Jurkat, Clone E6-1 (cell line): ENCODE results near the gene MRGPRD.

Experiments used
- DNase-seq: peaks from one replicate; pipeline ENCODE4 v3.0.0-alpha.2; 2011; ENCODE audit warnings: low read depth, low spot score
- H3K4me3 ChIP-seq: 2 replicates; pipeline ENCODE4 v1.5.1; 2011; ENCODE audit warnings: mild to moderate bottlenecking, low read length, control low read depth, moderate library complexity

The MRGPRD gene

DNA sequence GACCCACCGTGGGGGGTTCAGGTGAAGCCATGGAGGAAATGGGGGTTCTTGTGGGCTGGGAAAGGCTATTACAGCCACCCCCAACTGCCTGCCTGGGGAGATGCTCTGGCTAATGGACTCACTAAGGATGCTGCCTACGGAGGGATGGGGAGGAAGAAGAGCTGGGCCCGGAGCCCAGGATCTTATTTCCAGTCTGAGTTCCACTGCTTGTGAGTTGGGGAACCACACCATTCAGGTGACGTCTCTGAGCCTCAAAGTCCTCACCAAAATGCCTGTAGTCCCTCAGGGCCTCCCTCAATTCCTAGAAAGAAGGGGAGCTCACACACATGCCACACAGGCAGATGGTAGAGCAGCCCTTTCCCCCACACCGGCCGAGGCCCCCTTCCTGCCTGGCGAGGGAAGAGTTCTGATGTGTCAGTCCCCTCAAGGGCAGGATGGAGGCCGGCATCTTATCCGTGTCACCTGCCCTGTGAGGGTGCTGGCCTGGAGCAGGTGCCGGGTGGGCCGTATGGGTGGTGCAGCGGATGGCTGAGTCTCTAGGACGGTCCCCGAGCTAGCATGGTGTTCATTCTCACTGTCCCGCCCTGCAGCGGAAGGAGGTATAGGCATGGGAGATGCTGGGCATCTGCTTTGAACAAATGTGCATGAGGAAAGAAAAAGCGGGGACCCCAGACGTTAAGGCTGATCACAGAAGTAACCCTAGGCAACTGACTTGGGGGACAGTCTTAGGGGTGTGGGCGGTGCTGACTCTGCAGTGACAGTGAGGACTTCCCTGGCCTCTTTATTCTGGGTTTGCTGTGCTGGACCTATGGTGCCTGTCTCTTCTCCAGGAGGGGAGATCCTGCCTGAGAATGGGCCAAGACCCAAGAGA, 16.6 kb upstream of the MRGPRD start:
- no peak for DNase-seq
- no peak overlapping the region for H3K4me3 ChIP-seq

DNA sequence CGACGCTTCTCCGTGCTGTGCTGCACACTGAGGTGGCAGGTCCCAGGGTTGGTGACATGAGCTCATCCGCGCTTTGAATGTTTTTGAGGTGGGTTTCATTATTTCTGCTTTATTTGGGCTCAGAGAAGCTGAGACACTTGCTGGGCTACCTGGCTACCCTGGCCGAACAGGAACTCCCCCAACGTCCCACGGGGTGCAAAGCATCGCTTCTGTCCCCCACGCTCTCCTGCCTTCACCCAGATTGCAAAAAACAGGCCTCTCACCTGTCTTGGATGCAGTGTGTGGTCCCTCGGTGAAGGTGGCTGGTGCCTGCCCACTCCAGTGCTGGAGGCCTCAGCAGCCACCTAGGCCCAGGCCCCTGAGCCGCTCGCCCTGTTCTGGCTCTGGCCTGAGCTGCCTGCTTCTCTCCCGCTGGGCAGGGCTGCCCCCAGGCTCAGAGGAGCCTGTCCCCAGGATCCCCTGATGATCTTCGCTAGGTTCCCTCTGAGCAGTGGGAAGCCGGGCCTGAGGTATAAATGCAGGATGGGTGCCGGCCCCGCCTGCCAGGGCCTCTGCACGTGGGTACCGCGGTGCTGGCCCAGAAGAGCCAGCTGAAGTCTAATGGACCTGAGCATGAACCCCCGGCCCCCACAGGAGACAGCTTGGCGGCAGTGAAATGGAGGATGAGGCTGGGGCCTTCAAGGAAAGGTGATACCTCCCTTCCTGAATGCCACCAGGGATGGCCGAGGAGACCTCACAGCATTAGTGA, 15.8 kb upstream of the MRGPRD start:
- DNase-seq, result no peak
- H3K4me3 ChIP-seq, result no peak overlapping the region

DNA sequence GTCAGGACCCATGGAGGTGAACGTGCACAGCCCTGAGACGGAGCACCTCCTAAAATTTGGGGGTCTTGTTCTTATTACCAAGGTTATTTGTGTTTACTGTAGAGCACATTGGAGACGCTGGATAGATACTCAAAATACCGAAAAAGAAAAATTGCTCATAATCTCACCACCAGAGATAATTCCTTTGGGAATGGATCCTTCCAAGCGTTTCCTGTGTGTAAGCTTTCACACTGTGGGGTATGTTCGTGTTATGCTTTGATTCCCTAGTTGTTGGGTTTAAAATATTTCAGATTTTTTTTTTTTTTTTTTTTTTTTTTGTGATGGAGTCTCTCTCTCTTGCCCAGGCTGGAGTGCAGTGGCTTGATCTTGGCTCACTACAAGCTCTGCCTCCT, 14.1 kb upstream of the MRGPRD start:
- no peak for DNase-seq
- H3K4me3 ChIP-seq, result no peak overlapping the region

DNA sequence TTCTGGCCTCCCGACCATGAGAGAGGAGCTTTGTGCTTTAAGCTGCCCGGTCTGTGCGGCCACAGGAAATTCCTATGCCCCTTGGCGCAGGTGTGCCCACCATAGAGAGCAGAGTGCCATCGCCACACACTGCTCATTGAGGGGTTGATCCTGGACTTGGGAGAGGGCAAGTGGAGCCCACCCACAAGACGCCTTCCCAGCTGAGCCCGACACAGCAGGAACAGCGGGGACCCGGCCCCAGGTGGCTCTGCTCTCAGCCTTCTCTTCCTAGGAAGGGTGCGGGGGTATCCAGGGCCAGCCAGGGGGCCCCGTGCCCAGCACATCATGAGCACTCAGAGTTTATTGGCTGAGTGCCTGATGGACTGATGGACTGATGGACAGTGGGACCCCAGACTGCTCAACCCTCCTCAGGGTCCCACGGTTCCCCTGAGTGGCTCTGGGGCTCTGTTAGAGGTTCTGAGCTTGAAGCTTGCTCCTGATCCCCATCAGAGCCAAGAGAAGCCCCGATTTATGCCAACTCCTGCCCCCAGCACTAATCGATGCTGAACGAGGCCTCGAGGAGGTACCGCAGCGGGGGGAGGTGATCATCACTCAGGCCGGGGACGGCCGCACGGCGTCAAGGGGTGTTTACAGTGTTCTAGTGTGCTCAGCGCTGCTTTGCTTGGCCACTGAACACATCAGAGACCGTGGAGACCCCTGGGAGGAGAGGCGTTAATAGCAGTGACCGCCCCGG, 13.5 kb upstream of the MRGPRD start:
- no peak overlapping the region for H3K4me3 ChIP-seq
- DNase-seq, result no peak

DNA sequence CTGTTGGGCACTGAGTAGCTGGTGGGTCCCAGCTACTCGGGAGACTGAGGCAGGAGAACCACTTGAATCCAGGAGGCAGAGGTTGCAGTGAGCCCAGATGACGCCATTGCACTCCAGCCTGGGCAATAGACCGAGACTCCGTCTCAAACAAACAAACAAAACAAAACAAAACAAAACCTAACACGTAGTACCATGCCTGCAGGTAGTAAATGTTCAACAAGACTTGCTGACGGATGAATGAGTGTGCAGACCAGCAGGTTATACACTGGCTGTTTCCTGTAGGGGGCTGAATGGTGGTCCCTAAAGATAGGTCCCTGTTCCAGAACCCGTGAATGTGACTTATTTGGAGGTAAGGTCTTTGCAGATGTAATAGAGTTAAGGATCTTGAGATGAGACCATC, 12.8 kb upstream of the MRGPRD start:
- no peak overlapping the region for H3K4me3 ChIP-seq

DNA sequence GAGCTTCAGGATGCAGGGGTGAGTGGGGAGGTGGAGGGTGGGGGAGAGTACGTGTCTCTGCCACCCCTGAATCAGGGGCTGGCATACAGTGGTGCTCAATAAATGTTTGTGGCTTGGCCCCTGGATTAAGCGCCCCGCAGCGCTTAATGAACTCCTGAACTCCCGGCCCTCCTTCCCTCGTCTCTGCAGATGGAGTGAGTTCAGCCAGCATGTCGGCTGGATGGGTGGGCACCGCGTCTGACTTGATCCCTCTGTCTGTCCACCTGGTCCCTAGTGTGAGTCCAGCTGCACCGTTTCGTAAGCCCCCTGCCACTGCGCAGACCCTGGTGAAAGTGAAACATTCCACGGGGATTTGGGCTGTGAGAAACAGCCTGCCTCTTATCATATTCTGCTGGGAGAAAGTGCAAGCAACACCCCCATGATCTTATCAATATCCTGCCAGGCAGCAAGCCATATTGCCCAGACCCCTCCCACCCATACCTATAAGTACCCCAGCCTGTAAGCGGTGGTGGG, 12.0 kb upstream of the MRGPRD start:
- no peak for DNase-seq

More for the DNA sequence above, 12.8 kb upstream of the MRGPRD start:
- no peak for DNase-seq

DNA sequence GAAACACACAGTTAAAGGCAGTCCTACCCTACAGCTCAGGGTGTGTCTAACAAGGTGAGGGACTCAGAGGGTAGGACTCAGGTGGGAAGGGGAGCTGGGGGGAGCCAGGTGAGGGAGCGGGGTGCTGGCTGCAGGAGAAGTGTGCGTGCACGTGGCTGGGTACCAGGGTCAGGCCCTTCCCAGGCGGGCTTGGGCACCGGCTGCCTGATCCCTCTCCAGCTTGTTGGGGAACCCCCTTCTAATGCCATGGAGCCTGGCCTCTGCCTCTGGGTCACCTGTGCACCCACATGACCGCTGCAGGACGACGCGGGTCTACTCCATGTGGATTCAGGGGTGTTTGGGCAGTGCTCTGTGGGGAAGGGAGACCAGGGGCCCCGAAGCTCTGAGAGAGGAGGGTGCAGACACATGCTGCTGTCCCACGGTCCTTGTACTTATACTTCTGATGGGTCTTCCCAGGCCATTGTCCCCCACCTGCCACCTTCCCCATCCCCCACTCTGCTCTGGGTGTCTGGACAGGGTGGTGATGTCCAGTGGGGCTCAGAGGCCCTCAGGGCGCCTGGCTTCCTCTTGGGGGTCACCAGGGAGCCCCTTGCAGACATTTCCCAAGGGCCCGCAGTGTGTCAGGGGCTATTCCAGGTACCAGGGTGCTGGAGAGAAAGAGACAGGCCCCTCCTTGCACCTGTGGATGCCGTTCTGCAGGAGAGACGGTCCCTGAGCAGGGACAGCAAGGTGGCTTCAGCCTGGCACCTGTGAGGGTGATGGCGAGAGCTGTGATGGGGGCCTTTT, 10.4 kb upstream of the MRGPRD start:
- no peak for DNase-seq
- no peak overlapping the region for H3K4me3 ChIP-seq

More for the DNA sequence above, 12.0 kb upstream of the MRGPRD start:
- H3K4me3 ChIP-seq, result no peak overlapping the region

DNA sequence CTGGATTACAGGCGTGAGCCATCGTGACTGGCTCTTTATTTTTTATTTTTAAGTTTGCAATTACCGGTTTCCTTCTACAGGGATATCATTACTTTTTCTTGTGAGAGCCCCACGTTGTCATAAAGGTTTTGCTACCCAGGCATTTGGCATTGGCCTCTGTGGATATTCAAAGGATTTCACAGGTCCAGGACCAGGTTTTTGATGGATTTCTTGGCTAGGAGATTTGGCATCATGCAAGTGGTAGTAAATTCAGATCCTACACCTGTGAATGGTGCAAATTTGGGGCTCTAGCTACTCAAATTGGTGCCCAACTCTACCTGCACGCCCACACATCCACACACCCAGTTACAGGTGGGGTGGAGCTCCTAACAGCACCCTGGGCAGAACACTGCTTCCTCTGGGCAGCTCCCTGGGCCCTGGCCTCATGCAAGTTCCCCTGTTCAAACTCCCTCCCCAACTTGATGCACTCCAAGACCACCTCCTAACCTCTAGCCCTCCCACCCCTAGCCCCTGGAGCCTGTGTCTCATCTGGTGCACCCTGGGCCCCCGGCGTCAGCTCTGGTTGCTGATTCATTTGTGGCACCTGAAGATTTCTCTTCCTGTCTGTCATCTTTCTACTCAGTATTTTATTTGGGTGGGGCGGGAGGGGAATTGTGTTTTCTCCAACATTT, 9.3 kb upstream of the MRGPRD start:
- no peak overlapping the region for H3K4me3 ChIP-seq
- no peak for DNase-seq

DNA sequence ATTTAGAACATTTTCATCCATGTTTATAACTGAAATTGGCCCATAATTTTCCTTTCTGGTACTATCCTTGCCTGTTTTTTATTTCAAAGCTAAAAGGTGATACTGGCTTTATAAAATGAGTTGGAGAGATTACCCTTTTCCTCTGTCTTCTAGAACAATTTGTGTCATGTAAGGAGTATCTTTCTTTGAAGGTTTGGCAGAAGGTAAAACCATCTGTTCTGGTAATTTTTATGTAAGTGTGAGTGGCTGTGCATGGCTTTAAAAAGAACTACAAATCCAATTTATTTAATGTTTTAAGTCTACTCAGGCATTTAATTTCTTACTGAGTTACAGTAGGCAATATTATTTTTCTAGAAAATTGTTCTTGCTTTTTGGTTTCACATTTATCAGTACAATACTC, 7.7 kb upstream of the MRGPRD start:
- no peak overlapping the region for H3K4me3 ChIP-seq

DNA sequence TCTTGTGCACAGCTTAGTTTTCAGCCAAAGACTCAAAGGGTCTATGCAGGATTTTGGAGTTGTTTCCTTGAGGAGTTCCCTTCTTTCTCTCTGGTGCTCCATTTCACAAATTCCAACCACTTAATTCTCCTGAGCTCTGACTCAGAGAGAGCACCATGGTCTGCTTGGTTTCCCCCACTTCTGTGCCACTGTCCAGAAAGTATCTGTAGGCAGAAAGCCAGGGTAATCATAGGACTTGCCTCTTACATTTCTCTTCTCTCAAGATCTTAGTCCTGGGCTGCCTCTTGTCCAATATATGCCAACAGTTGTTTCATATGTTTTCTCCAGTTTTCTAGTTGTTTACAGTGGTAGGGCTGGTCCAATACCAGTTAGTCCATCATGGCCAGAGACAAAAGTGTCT, 6.4 kb upstream of the MRGPRD start:
- H3K4me3 ChIP-seq, result no peak overlapping the region
- no peak for DNase-seq

More for the DNA sequence above, 7.7 kb upstream of the MRGPRD start:
- DNase-seq, result no peak

DNA sequence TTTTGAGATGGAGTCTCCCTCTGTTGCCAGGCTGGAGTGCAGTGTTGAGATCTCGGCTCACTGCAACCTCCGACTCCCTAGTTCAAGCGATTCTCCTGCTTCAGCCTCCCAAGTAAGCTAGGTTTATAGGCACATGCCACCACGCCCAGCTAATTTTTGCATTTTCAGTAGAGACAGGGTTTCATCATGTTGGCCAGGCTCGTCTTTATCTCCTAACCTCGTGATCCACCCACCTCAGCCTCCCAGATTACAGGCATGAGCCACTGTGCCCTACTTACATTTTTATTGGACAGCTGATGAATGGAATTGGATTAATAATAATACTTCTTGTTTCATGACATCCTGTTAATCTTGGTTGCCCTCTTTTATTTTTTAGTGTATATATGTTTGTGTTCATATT, 3.0 kb upstream of the MRGPRD start:
- DNase-seq, result no peak
- H3K4me3 ChIP-seq, result no peak overlapping the region

DNA sequence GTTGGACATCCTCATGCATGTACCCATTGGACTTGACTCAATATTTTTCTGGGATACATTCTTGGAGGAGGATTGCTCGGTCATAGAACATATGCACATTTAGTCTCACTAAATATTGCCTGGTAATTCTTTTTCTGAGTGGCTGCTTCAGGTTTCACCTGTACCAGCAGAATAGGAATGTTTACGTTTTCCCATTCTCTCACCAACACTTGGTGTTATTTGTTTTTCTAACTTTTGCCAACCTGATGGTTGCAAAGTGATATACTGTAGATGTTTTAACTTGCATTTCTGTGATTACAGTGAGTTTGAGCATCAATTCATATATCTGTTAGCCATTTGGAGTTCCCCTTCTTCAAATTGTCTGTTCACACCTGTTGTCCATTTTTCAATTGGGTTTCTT, 1.3 kb upstream of the MRGPRD start:
- no peak overlapping the region for H3K4me3 ChIP-seq
- no peak for DNase-seq

DNA sequence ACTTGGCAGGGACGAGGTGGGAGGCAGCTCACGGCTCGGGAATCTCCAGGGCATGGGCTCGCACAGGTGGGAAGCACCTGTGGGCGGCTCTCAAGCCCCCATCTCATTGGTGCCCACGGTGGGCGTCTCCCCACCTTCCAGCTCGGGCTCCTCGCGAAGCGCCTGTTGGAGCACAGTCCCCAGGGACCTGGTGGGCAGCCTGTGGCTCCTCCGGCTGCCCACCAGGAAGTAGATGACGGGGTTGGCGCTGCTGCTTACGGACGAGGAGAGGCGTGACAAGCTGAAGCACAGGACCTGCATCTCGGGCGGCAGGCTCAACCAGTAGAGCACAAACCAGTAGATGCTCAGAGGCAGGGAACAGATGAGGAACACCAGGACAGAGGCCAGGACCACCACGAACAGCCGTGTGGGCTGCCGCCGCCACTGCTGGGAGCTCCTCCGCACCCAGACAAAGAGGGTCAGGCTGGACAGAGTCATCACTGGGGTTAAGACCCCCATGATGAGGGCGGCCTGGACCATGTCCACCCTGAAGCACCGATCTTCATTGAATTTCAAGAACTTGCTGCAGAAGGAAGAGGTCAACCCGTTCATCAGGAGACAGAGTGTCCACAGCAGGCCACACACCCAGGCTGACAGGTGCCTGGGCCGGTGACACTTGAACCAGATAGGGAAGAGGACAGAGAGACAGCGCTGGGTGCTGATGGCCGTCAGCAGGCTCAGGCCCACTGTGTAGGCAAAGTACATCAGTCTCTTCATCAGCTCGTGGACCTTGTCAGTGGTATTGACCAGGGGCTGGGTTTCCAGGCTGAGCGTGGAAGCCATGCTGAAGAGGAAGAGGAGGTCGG, 633 bp downstream of the MRGPRD start:
- DNase-seq, result no peak
- H3K4me3 ChIP-seq, result no peak overlapping the region

DNA sequence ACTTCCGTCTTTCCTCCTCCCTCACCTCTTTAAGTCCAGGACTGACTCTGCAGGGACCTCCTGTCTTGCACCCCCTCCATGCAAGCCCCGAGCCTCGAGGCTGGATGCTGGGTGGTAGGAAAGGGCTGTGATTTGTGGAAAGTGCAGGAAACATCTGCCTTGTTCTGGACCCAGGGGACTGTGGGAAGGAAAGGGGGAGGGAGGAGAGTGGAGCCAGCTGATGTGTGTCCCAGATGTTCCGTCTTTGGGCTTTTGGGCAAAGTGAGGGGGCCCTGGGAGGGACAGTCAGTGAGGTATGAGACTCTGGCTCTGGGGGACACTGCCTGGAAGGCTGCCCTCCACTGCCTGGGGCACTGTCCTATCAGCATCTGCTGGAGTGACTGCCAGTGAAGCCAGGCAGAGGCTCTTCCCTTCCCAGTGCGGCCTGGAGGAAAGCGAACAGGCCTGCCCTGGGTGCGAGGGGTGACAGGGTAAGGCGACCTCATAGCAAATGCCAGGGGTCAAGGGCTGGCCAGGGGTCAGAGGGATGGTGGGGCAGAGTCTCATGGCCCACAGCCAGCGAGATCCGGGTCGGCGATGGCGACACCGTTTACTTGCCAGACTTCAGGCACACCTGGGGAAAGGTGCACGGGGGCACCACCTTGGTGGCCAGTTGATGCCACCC, 1.7 kb downstream of the MRGPRD start:
- no peak for DNase-seq
- H3K4me3 ChIP-seq, result no peak overlapping the region

DNA sequence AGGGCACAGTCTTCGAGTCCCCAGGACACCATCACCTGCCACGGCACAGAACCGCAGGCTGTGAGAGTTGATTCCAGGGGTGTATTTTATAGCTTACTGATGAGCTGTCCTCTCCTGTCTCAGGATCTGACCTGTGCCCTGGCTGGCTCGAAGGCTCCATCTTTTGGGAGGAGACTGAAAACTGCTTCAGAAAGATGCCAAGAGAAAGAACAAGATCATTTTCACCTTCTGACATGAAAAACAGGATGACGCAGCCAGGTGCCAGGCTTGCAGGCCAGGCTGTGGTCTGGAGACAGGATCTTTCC, 2.2 kb downstream of the MRGPRD start:
- H3K4me3 ChIP-seq, result no peak overlapping the region
- DNase-seq, result no peak

DNA sequence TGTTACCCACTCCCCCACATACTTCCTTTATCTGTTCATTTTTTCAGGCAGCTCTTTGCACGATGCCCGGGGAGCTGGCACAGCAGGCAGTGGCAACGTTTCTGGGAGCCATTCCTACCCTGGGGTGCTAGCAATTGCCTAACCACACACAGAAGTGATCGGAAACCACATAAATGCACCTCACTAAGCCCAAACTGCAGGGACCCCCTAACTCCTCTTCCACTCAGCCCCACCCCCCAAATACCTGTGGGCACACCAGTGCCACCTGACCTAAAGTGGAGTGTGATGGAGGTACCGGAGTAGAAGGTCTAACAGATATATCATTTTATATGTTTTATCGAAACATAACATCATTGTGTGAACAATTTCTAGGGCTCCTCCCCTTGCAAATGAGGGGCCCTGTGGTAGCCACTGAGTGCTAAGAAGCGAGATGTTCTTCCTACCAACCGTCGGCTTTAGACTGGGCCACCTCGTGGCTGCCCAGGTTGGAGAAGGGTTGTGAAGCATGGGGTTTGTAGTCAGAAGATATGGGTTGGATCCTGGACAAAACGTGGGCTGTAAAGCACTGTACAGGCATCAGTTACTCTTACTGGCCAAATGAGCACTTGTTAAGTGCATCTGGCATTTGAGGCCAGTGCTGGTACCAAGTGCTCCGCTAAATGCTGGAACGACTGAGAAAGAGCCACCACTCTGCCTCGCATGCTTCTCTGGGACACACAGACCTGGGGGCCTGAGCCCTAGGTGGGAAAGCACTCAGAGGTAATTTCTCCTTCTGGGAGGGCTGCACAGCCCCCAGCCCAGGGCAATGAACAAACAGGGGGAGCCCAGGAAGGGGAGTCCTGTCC, 2.8 kb downstream of the MRGPRD start:
- no peak overlapping the region for H3K4me3 ChIP-seq
- DNase-seq, result no peak
